GM19372 (cell line): ENCODE results near the gene TFB2M.
"Not testable (repeated sequence)": the region's sequence is repeated elsewhere in the genome, so short reads cannot be mapped to it uniquely, and the experiment has no call there.

ENCODE experiments used
- ATAC-seq: cut with Tn5 transposase; IDR thresholded peaks from one replicate; pipeline ENCODE4 v1.9.1; 2021; ENCODE audit warnings: mild to moderate bottlenecking, low read depth, moderate library complexity; ENCODE audit not compliant: unreplicated experiment

Gene TFB2M

GRCh38 chr1:246566128-246566812 lies at the start of gene TFB2M, which contains the start of gene CNST:
TSS of gene TFB2M (minus strand) at chr1:246566261. CDS start at chr1:246566138, 123 bp downstream.
TSS of gene CNST (plus strand) at chr1:246566456. CDS start at chr1:246591563, 25,107 bp downstream.
- ATAC-seq, result peak; percentile 91

- ATAC-seq, result no peak
Measured at GRCh38 chr1:246613096-246613758, 47.2 kb upstream of the TFB2M start.

- no peak for ATAC-seq
Measured at GRCh38 chr1:246609632-246610031, 43.6 kb upstream of the TFB2M start.

- no peak for ATAC-seq
Measured at GRCh38 chr1:246608616-246609376, 42.7 kb upstream of the TFB2M start.

- no peak for ATAC-seq
Measured at GRCh38 chr1:246607462-246607861, 41.4 kb upstream of the TFB2M start.

- ATAC-seq, result not testable (repeated sequence)
Measured at GRCh38 chr1:246605231-246605630, 39.2 kb upstream of the TFB2M start.

- ATAC-seq, result no peak
Measured at GRCh38 chr1:246602194-246602593, 36.1 kb upstream of the TFB2M start.

GRCh38 chr1:246600579-246600978 lies 34.5 kb upstream of the TFB2M start:
- no peak for ATAC-seq

GRCh38 chr1:246599315-246599714 lies 33.3 kb upstream of the TFB2M start:
- ATAC-seq, result no peak

- no peak for ATAC-seq
Measured at GRCh38 chr1:246597971-246598370, 31.9 kb upstream of the TFB2M start.

- ATAC-seq, result no peak
Measured at GRCh38 chr1:246597340-246597739, 31.3 kb upstream of the TFB2M start.

- ATAC-seq, result no peak
Measured at GRCh38 chr1:246595146-246595545, 29.1 kb upstream of the TFB2M start.

GRCh38 chr1:246592695-246593094 lies 26.6 kb upstream of the TFB2M start:
- ATAC-seq, result no peak

GRCh38 chr1:246591958-246592357 lies 25.9 kb upstream of the TFB2M start:
- peak; percentile 12 for ATAC-seq

GRCh38 chr1:246591504-246591903 lies 25.4 kb upstream of the TFB2M start:
- ATAC-seq, result peak; percentile 96

- ATAC-seq, result peak; percentile 18
Measured at GRCh38 chr1:246591047-246591446, 25.0 kb upstream of the TFB2M start.

- not testable (repeated sequence) for ATAC-seq
Measured at GRCh38 chr1:246589919-246590318, 23.9 kb upstream of the TFB2M start.

GRCh38 chr1:246588159-246588721 lies 22.2 kb upstream of the TFB2M start:
- ATAC-seq, result no peak

GRCh38 chr1:246587606-246588005 lies 21.5 kb upstream of the TFB2M start:
- ATAC-seq, result no peak

GRCh38 chr1:246587032-246587431 lies 21.0 kb upstream of the TFB2M start:
- no peak for ATAC-seq
